ENCODE results near the gene VWDE.

The VWDE gene

GRCh38 chr7:12281038-12281437 lies 122.6 kb downstream of the VWDE start:
- no peak for DNase-seq

Measured in NCI-H1092 treated with DMSO at 0.1 percent for 48 hours (cell line).